NCI-H69 (cell line): ENCODE data around the gene CPXCR1.
"Not testable (repeated sequence)": the region's sequence is repeated elsewhere in the genome, so short reads cannot be mapped to it uniquely, and the experiment has no call there.

Experiments
- DNase-seq: peaks from one replicate; lab custom pipeline; 2025; lab: John Stamatoyannopoulos, UW

The CPXCR1 gene

GRCh38 chrX:88746925-88747324 is at the start of gene CPXCR1:
Gene CPXCR1, plus strand, starts transcription at chrX:88747225. Its CDS starts 6,190 bp downstream, at chrX:88753415.
- DNase-seq: no peak

- DNase-seq: no peak
Observed at GRCh38 chrX:88735835-88736234, 11.2 kb upstream of the CPXCR1 start.

- not testable (repeated sequence) for DNase-seq
Observed at GRCh38 chrX:88746215-88746614, 810 bp upstream of the CPXCR1 start.

GRCh38 chrX:88752339-88752738 is 5.3 kb downstream of the CPXCR1 start:
- not testable (repeated sequence) for DNase-seq

- DNase-seq: no peak
Observed at GRCh38 chrX:88789825-88790224, 42.8 kb downstream of the CPXCR1 start.
